HG03469 (cell line): Measurements from ENCODE around the gene TNFSF9.

Source experiments
- ATAC-seq: cut with Tn5 transposase; IDR thresholded peaks from one replicate; pipeline ENCODE4 v1.9.1; 2021; ENCODE audit warnings: mild to moderate bottlenecking, moderate library complexity, moderate number of reproducible peaks; ENCODE audit not compliant: unreplicated experiment

TNFSF9 gene

GRCh38 chr19:6530386-6531162 is at the start of gene TNFSF9:
Gene TNFSF9 (plus strand): TSS chr19:6531026. CDS start chr19:6531037, 11 bp downstream.
- no peak for ATAC-seq

- no peak for ATAC-seq
Measured at GRCh38 chr19:6481541-6482342, 49.1 kb upstream of the TNFSF9 start, which contains the start of gene DENND1C. Gene DENND1C (minus strand): TSS chr19:6481787. CDS start chr19:6481695, 92 bp downstream.

- ATAC-seq = no peak
Measured at GRCh38 chr19:6482343-6482686, 48.5 kb upstream of the TNFSF9 start.

GRCh38 chr19:6483235-6483634 is 47.6 kb upstream of the TNFSF9 start:
- no peak for ATAC-seq

GRCh38 chr19:6484230-6484629 is 46.6 kb upstream of the TNFSF9 start:
- ATAC-seq = no peak

- no peak for ATAC-seq
Measured at GRCh38 chr19:6484831-6485230, 46.0 kb upstream of the TNFSF9 start.

GRCh38 chr19:6489278-6490061 is 41.4 kb upstream of the TNFSF9 start:
- no peak for ATAC-seq

- no peak for ATAC-seq
Measured at GRCh38 chr19:6490134-6490533, 40.7 kb upstream of the TNFSF9 start.

- ATAC-seq = no peak
Measured at GRCh38 chr19:6491802-6492592, 38.8 kb upstream of the TNFSF9 start.

- no peak for ATAC-seq
Measured at GRCh38 chr19:6494438-6495036, 36.3 kb upstream of the TNFSF9 start.

- no peak for ATAC-seq
Measured at GRCh38 chr19:6495947-6496346, 34.9 kb upstream of the TNFSF9 start.

GRCh38 chr19:6498294-6499036 is 32.4 kb upstream of the TNFSF9 start:
- ATAC-seq = no peak

GRCh38 chr19:6499052-6499790 is 31.6 kb upstream of the TNFSF9 start:
- ATAC-seq = no peak

GRCh38 chr19:6500837-6501739 is 29.7 kb upstream of the TNFSF9 start:
- ATAC-seq = no peak

- no peak for ATAC-seq
Measured at GRCh38 chr19:6501740-6502648, 28.8 kb upstream of the TNFSF9 start, which contains the start of gene TUBB4A. Gene TUBB4A (minus strand): TSS chr19:6502309. CDS start chr19:6502212, 97 bp downstream.

- ATAC-seq = no peak
Measured at GRCh38 chr19:6503407-6504201, 27.2 kb upstream of the TNFSF9 start.
